ENCODE data around the gene RBM38. TPM values are rescaled to one million over a fixed set of nuclear protein-coding genes. Genes with fewer than 3 reads are reported as not detected.

The RBM38 gene
- total RNA-seq, result 8.8 and 9.4 TPM in 2 replicates

GRCh38 chr20:57390604-57391438, at the start of gene RBM38:
Gene RBM38 (plus strand): TSS chr20:57391396. CDS start chr20:57391582, 186 bp downstream.

GRCh38 chr20:57351042-57351783, 40.0 kb upstream of the RBM38 start, which contains the start of gene RAE1:
Gene RAE1 (plus strand): TSS chr20:57351255. CDS start chr20:57354039, 2,784 bp downstream.

Other genes with a start within 250 kb of the RBM38 start
- gene BMP7, start 124.8 kb upstream of the RBM38 start, total RNA-seq, result not detected in 2 replicates
- not detected in 2 replicates for gene SPO11, start 61.6 kb upstream of the RBM38 start, total RNA-seq
- 16.7 and 19.5 TPM in 2 replicates for gene RAE1, start 40.1 kb upstream of the RBM38 start, total RNA-seq
- not detected in 2 replicates for gene CTCFL, start 133.7 kb downstream of the RBM38 start, total RNA-seq
- not detected in 2 replicates for gene PCK1, start 169.7 kb downstream of the RBM38 start, total RNA-seq
- gene ZBP1, start 229.0 kb downstream of the RBM38 start, total RNA-seq, result not detected in 2 replicates